ENCODE measurements around the gene LMOD2.

GRCh38 chr7:123632808-123633207 is 22.9 kb upstream of the LMOD2 start:
- TF ChIP-seq ESRRG (CRISPR knock-in tag; IDR thresholded peaks at IDR 0.05) (no peak), RARB (CRISPR knock-in tag; IDR thresholded peaks at IDR 0.05) (no peak), ZFP3 (CRISPR knock-in tag; IDR thresholded peaks at IDR 0.05) (no peak), ZNF8 (CRISPR knock-in tag; IDR thresholded peaks at IDR 0.05) (no peak)

All from SK-N-SH treated with all-trans-retinoic acid at 6 μM for 48 hours (cell line).